HL-60 (cell line): ENCODE results near the gene SPRYD4.
"Not testable (repeated sequence)": the region's sequence is repeated elsewhere in the genome, so short reads cannot be mapped to it uniquely, and the experiment has no call there.

Experiments used
- POLR2AphosphoS5 ChIP-seq: IDR thresholded peaks from 2 replicates; pipeline ENCODE4 v1.6.1; 2012; ENCODE audit warnings: low read depth
- TF ChIP-seq, protein P1 (sequence below): IDR thresholded peaks from one replicate; pipeline ENCODE4 v1.5.1; 2011; ENCODE audit warnings: low read length, control low read depth, inconsistent platforms; ENCODE audit not compliant: insufficient read depth
- TF ChIP-seq, protein P2 (sequence below): IDR thresholded peaks from 2 replicates; pipeline ENCODE4 v1.6.1; 2012; ENCODE audit warnings: low read depth; ENCODE audit not compliant: insufficient replicate concordance

GRCh38 chr12:56496704-56497103, 28.3 kb downstream of the SPRYD4 start:
- TF ChIP-seq, protein P1, sequence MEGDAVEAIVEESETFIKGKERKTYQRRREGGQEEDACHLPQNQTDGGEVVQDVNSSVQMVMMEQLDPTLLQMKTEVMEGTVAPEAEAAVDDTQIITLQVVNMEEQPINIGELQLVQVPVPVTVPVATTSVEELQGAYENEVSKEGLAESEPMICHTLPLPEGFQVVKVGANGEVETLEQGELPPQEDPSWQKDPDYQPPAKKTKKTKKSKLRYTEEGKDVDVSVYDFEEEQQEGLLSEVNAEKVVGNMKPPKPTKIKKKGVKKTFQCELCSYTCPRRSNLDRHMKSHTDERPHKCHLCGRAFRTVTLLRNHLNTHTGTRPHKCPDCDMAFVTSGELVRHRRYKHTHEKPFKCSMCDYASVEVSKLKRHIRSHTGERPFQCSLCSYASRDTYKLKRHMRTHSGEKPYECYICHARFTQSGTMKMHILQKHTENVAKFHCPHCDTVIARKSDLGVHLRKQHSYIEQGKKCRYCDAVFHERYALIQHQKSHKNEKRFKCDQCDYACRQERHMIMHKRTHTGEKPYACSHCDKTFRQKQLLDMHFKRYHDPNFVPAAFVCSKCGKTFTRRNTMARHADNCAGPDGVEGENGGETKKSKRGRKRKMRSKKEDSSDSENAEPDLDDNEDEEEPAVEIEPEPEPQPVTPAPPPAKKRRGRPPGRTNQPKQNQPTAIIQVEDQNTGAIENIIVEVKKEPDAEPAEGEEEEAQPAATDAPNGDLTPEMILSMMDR = not testable (repeated sequence)
- TF ChIP-seq, protein P2, sequence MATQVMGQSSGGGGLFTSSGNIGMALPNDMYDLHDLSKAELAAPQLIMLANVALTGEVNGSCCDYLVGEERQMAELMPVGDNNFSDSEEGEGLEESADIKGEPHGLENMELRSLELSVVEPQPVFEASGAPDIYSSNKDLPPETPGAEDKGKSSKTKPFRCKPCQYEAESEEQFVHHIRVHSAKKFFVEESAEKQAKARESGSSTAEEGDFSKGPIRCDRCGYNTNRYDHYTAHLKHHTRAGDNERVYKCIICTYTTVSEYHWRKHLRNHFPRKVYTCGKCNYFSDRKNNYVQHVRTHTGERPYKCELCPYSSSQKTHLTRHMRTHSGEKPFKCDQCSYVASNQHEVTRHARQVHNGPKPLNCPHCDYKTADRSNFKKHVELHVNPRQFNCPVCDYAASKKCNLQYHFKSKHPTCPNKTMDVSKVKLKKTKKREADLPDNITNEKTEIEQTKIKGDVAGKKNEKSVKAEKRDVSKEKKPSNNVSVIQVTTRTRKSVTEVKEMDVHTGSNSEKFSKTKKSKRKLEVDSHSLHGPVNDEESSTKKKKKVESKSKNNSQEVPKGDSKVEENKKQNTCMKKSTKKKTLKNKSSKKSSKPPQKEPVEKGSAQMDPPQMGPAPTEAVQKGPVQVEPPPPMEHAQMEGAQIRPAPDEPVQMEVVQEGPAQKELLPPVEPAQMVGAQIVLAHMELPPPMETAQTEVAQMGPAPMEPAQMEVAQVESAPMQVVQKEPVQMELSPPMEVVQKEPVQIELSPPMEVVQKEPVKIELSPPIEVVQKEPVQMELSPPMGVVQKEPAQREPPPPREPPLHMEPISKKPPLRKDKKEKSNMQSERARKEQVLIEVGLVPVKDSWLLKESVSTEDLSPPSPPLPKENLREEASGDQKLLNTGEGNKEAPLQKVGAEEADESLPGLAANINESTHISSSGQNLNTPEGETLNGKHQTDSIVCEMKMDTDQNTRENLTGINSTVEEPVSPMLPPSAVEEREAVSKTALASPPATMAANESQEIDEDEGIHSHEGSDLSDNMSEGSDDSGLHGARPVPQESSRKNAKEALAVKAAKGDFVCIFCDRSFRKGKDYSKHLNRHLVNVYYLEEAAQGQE = not testable (repeated sequence)
- TF ChIP-seq POLR2AphosphoS5 = not testable (repeated sequence)
